Activated T-helper 2 cell treated with anti-CD3 and anti-CD28 coated beads, Interferon-gamma antibody, Interleukin-2, Interleukin-4, amounts not matched to agents 10 μg/mL and 5 μg/mL and 100 μg/mL, durations not matched to agents 14 hours and 24 hours and 36 hours (primary cell): ENCODE results near the gene CUEDC1. TPM values are rescaled to one million over a fixed set of nuclear protein-coding genes. Genes with fewer than 3 reads are reported as not detected.

ENCODE experiments used
- DNase-seq: peaks from one replicate; pipeline ENCODE4 v3.0.0; 2021; ENCODE audit warnings: low spot score
- H3K27ac Mint-ChIP-seq: one replicate; pipeline ENCODE4 v1.8.0; 2021; ENCODE audit warnings: mixed read lengths
- H3K27me3 Mint-ChIP-seq: one replicate; pipeline ENCODE4 v1.8.0; 2021; ENCODE audit warnings: low read depth, mixed read lengths
- H3K36me3 Mint-ChIP-seq: one replicate; pipeline ENCODE4 v1.8.0; 2021; ENCODE audit warnings: low read depth, mixed read lengths
- H3K4me1 Mint-ChIP-seq: one replicate; pipeline ENCODE4 v1.8.0; 2021; ENCODE audit warnings: low read depth, mixed read lengths
- H3K4me3 Mint-ChIP-seq: one replicate; pipeline ENCODE4 v1.8.0; 2021; ENCODE audit warnings: low read depth, mild to moderate bottlenecking, moderate library complexity, mixed read lengths
- H3K9me3 Mint-ChIP-seq: one replicate; pipeline ENCODE4 v1.8.0; 2021; ENCODE audit warnings: mixed read lengths
- intact Hi-C: fragments of 100-400 bp; cut with micrococcal nuclease; formaldehyde crosslinking; loops from one replicate; pipeline ENCODE4 v1.15.1; 2023
- total RNA-seq: library from RNA; stranded (reverse); gene quantifications from 2 replicates; pipeline ENCODE4 v1.2.3, GENCODE V29; 2022

CUEDC1 gene
- total RNA-seq, 1 donor from 2014 or later, result 0.34 TPM

DNA sequence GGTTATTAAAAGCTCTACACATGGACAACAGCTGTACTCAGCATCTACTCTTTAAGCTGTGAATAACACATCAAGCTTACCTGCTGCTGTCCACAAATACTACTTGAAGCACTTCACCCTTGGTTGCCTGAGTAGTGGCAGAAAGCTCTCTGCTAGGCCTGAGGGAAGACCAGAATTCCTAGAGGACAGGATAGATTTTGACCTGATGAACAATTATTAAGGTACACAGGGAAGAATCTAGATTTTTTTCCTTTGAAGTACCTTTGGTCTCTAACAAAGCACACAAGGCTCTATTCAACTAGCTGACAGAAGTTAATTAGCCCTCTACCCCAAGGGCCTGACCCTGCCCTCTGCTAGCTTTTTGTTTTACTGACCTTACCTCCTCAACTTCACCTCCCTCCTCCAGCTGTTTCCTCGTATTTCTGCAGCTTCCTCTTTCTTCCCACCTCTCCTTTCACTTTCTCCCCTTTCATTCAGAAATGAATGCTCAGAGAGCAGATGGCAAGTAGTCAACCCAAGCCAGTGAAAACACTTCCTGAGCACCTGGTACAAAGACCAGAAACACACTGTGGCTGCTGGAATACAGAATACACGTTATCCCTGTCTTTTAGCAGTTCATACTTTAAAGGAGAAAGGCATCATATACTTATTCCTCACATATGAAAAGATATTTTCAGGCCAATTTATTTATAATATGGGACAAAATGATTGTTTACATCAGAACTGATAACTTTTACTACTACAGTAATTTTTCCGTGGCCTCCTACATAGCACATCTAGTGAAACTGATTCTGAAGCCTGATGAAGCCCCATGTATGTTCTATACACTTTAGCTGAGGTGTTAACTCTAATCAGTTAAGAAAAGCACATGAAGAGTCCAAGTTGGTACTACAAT lies 38.5 kb upstream of the CUEDC1 start:
- Mint-ChIP-seq H3K4me3 (no peak overlapping the region), H3K27me3 (no peaks in the 10 kb centered on the region), H3K4me1 (peaks cover 39% of the 10 kb centered on the region), H3K9me3 (no peaks in the 10 kb centered on the region), H3K36me3 (peaks cover 41% of the 10 kb centered on the region), H3K27ac (peak overlapping the region; percentile 48)
- intact Hi-C loops, result loop anchor here (2.0 to 10.0 kb wide), 2 partner anchors 49 to 101 kb away; no protein-coding TSS in a partner anchor
- DNase-seq, result no peak

GRCh38 chr17:57991537-57991936 lies 36.3 kb upstream of the CUEDC1 start:
- Mint-ChIP-seq H3K36me3 (peaks cover 32% of the 10 kb centered on the region), H3K27me3 (no peaks in the 10 kb centered on the region), H3K27ac (no peak overlapping the region), H3K4me1 (peaks cover 40% of the 10 kb centered on the region), H3K9me3 (no peaks in the 10 kb centered on the region), H3K4me3 (no peak overlapping the region)
- no peak for DNase-seq
- intact Hi-C loops, result loop anchor here (10.0 kb wide), 1 partner anchor 47 kb away; no protein-coding TSS in a partner anchor

DNA sequence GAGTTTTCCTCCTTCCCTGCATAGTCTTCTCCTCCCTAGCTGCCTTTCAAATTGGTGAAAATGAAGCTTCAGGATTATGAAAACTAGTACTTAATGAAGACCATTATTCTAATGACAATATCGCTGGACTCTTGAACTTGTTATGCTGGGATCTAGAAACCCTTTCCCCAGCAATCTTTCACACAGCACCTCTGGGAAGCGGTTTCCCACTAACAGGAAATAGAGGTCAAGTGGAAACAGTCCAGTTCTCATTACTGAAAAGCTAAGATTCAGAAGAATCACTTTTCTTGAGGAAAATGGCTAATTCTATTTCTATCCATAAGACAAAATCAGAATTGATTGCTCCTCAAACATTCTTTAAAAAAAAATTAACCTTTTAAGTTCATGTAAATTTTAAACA lies 34.8 kb upstream of the CUEDC1 start:
- Mint-ChIP-seq H3K9me3 (no peaks in the 10 kb centered on the region), H3K27ac (peak overlapping the region; percentile 21), H3K4me1 (peaks cover 41% of the 10 kb centered on the region), H3K4me3 (peak overlapping the region; percentile 26), H3K27me3 (no peaks in the 10 kb centered on the region), H3K36me3 (peaks cover 27% of the 10 kb centered on the region)
- intact Hi-C loops, result loop anchor here (10.0 kb wide), 1 partner anchor 45 kb away; no protein-coding TSS in a partner anchor
- DNase-seq, result no peak

DNA sequence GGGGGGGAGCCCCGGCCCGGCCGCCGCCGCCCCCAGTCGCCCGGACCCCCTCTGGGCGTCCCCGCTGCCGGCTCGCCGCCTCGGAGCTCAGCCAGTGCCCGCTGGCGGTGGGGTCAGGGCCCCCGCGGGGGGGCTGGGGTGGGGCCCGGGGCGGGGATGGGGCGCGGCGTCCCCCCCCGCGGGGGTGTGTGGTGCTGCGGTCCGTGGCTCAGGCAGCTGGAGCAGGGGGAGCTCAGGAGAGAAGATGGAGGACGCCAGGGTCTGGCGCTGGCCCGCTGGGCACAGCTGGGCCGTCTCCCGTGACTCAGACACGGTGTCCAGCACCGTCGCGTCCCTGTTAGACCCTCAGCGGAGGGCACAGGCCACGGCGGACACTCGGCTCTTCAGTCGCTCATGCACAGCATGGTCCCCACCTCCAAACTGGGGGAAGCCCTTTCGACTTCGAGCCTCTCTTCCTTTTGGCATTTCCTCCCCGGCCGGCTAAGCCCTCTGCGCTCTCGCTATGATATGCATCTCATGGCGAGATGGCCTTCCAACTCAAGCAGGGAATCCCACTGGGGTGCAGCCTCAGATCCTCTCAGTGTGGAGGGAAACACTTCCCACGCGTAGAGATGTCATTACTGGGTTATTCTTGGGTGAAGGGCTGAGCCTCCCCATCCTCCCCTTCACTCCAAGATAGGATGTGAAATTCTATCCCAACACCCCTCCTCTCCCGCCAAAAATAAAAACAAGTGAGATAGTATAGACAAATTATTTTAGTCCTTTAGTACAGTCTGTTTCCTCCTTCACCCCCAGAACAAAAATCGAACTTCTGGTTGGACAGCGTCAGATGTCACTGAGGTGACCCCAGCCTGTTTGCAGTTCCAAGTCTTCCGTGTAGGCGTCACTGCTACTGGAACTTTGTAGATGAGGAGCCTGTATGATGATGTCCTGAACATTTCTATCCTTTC lies 33.4 kb upstream of the CUEDC1 start:
- Mint-ChIP-seq H3K4me1 (peaks cover 45% of the 10 kb centered on the region), H3K27me3 (no peaks in the 10 kb centered on the region), H3K27ac (peak overlapping the region; percentile 91), H3K9me3 (no peaks in the 10 kb centered on the region), H3K4me3 (peak overlapping the region; percentile 91), H3K36me3 (peaks cover 35% of the 10 kb centered on the region)
- DNase-seq, result peak; percentile 69
- intact Hi-C loops, result loop anchor here (1.0 kb wide), 1 partner anchor 19 kb away; the partner anchor contains the start of gene SRSF1

DNA sequence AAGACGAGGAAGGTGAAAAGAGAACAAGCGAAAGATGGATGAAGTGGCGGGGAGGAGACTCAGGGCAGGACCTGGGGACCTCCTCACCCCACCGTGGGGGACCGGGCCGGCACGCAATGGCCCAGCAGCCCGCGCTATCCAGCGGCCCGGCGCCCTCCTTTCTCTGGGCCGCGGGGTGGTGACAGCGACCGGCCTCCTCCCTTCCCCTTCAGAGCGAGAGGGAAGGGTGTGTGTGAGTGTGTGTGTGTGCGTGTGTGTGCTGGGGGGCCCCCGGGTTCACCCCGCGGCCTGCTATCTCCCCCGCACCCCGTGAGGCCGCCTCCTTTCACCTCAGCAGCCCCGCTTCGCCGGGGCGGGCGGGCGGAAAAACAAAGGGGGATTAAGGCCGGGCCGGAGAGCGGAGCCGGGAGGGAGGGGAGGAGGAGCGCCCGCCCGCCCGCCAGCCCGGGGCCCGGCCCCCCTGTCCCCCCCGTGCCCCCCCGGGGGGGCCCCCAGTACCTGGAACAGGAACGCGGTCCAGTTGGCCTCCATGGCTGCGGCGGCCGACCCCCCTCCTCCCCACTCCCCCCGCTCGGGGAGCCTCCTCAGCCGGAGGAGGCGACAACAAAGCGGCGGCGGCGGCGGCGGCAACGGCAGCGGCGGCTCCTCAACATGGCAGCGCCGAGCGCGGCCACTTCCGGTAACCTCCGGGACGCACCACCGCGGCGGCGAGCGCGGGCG lies 32.5 kb upstream of the CUEDC1 start, which contains the start of gene VEZF1:
VEZF1 (minus strand) TSS at position 674 of the 720 bp plus-strand sequence; CDS start at position 531, 143 bp downstream.
- peak; percentile 76 for DNase-seq
- Mint-ChIP-seq H3K4me1 (peaks cover 49% of the 10 kb centered on the region), H3K4me3 (peak within 1 kb of the TSS; percentile 91), H3K36me3 (peaks cover 39% of the 10 kb centered on the region), H3K27me3 (no peaks in the 10 kb centered on the region), H3K27ac (peak within 1 kb of the TSS; percentile 91), H3K9me3 (no peaks in the 10 kb centered on the region)
- intact Hi-C loops, result loop anchor here (1.0 kb wide), 2 partner anchors 20 to 137 kb away; partner anchors contain the start of genes MRPS23 and SRSF1

DNA sequence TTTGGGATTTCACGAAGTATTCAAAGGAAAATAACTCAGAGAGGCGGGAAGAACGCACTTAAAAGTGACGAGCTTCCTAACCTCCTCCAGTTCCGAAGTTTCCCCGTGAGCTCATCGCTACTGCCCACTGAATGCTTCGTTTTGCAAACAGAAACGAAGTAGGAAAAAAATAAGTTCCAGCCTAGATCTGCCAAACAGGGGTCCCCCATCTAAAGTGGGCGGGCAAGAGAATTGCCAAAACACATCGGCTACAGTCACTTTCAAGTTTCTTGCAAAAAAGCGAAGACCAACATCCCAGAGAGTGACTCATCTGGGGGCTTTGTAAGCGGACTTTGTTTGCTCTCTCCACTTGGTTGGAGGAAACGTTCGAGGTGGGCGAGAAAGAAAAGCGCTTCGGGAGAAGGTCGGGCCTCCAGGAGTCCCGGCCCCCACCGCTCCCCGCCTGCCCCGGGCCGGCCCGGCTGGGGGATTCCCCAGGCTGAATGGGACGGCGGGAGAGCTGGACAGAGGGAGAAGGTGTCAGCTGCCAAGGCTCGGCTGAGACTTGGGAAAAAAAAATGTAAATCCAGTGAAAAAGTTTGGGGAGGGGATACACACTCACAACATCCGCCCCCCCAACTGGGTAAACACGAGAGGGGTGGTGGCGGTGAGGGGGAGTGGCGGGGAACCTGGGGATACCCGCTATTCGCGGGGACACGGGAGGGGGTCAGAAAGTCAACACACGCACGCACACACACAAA lies 31.8 kb upstream of the CUEDC1 start:
- intact Hi-C loops, result loop anchor here (1.0 kb wide), 1 partner anchor 137 kb away; the partner anchor contains the start of gene MRPS23
- H3K36me3 Mint-ChIP-seq, result peaks cover 42% of the 10 kb centered on the region
- H3K4me1 Mint-ChIP-seq, result peaks cover 50% of the 10 kb centered on the region
- no peaks in the 10 kb centered on the region for H3K9me3 Mint-ChIP-seq
- peak overlapping the region; percentile 91 for H3K4me3 Mint-ChIP-seq
- DNase-seq, result no peak
- H3K27me3 Mint-ChIP-seq, result no peaks in the 10 kb centered on the region
- H3K27ac Mint-ChIP-seq, result peak overlapping the region; percentile 86

- peak overlapping the region; percentile 15 for H3K4me3 Mint-ChIP-seq
- peaks cover 56% of the 10 kb centered on the region for H3K36me3 Mint-ChIP-seq
- no peak overlapping the region for H3K27ac Mint-ChIP-seq
- peaks cover 59% of the 10 kb centered on the region for H3K4me1 Mint-ChIP-seq
- intact Hi-C loops, result no loop called here
- no peaks in the 10 kb centered on the region for H3K9me3 Mint-ChIP-seq
- no peaks in the 10 kb centered on the region for H3K27me3 Mint-ChIP-seq
- DNase-seq, result no peak
These were observed 30.4 kb upstream of the CUEDC1 start for GRCh38 chr17:57985675-57985974.

GRCh38 chr17:57984936-57985674 lies 29.9 kb upstream of the CUEDC1 start:
- H3K36me3 Mint-ChIP-seq, result peaks cover 61% of the 10 kb centered on the region
- no peak for DNase-seq
- peak overlapping the region; percentile 57 for H3K4me3 Mint-ChIP-seq
- peaks cover 61% of the 10 kb centered on the region for H3K4me1 Mint-ChIP-seq
- H3K27me3 Mint-ChIP-seq, result no peaks in the 10 kb centered on the region
- no peak overlapping the region for H3K27ac Mint-ChIP-seq
- no peaks in the 10 kb centered on the region for H3K9me3 Mint-ChIP-seq
- intact Hi-C loops, result no loop called here

DNA sequence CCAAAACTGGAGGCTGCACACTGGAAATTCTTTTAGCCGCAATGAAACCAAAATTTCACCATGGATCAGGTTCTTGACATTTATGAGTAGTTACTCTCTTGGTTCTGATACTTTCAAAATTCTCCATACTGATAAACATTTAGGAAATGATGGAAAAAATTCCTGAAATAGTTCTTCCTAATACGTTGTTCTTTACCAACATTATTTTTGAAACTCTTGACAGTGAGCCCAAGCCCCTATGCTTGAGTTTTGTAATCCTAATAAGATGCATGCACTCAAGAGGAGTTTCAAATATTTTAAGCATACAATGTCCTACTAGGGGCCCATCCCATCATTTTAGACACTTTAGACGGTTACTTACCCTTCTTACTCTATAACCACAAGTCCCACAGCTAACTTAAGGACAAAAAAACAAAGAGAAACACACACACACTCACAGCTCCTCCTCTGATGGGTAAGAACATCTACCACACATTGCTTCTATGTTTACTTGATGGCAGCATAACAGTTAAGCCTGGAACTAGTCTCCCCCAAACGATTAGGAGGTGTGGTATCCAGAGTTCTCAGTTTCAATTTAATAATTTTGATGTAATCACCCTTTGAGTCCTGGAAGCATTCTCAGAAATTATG lies 29.2 kb upstream of the CUEDC1 start:
- Mint-ChIP-seq H3K4me3 (no peak overlapping the region), H3K9me3 (no peaks in the 10 kb centered on the region), H3K27me3 (no peaks in the 10 kb centered on the region), H3K27ac (no peak overlapping the region), H3K4me1 (peaks cover 61% of the 10 kb centered on the region), H3K36me3 (peaks cover 64% of the 10 kb centered on the region)
- intact Hi-C loops, result no loop called here
- no peak for DNase-seq

DNA sequence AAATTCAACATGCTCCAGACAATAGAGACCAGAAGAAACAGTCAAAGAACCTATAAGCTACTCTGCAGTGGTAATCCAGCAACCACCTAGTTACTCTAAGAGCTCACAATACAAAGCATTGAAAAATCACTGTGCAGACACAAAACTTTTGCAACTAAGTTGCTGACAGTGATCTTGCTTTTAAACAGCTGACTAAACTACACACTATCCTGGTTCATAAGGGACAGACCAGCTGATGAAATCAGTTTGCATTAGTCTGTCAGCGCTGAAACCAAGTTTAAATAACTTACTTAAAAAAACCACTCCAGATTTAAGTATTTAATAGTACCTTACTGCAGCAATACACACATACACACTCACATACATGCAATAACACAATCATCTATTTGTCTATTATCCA lies 28.2 kb upstream of the CUEDC1 start:
- peaks cover 69% of the 10 kb centered on the region for H3K36me3 Mint-ChIP-seq
- no peak for DNase-seq

More for the DNA sequence above, 28.2 kb upstream of the CUEDC1 start:
- Mint-ChIP-seq H3K4me1 (peaks cover 55% of the 10 kb centered on the region), H3K4me3 (no peak overlapping the region), H3K9me3 (no peaks in the 10 kb centered on the region), H3K27me3 (no peaks in the 10 kb centered on the region), H3K27ac (no peak overlapping the region)
- intact Hi-C loops, result no loop called here
